H1 (cell line): ENCODE results near the gene TMPRSS9. TPM values are rescaled to one million over a fixed set of nuclear protein-coding genes. Genes with fewer than 3 reads are reported as not detected.

Experiments used
- CBX5 ChIP-seq: fragments of 300-800, 300-1000 bp; sonication (generic); IDR thresholded peaks from 2 replicates; pipeline ENCODE4 v1.7.1; 2016; ENCODE audit warnings: antibody characterized with exemption, low read length, low read depth
- CHD2 ChIP-seq: IDR thresholded peaks from 2 replicates; pipeline ENCODE4 v1.6.1; 2012; ENCODE audit warnings: low read length, improper control_type of control experiment
- KDM1A ChIP-seq: fragments of 200-600, 300-600 bp; sonication (generic); IDR thresholded peaks from 2 replicates; pipeline ENCODE4 v1.7.1; 2016; ENCODE audit warnings: mild to moderate bottlenecking, low read length, borderline replicate concordance
- SAP30 ChIP-seq: fragments of 300-600 bp; sonication (generic); IDR thresholded peaks from 2 replicates; pipeline ENCODE4 v1.7.1; 2012; ENCODE audit warnings: low read length, moderate library complexity, mild to moderate bottlenecking, inconsistent platforms; ENCODE audit not compliant: insufficient read depth, insufficient replicate concordance
- SRF ChIP-seq: IDR thresholded peaks from 2 replicates; pipeline ENCODE4 v1.6.1; 2011; ENCODE audit warnings: mild to moderate bottlenecking, low read depth, low read length, moderate library complexity
- TBP ChIP-seq: IDR thresholded peaks from 2 replicates; pipeline ENCODE4 v1.6.1; 2011; ENCODE audit warnings: low read depth, low read length, improper control_type of control experiment
- polyA plus RNA-seq, 7 experiments: library from polyadenylated mRNA; depleted of rRNA in 3 of 7; stranded (reverse) in 5 of 7; unstranded in 2 of 7; fragments of >200 nt in 5 of 7; fragments of 200-250 nt in 2 of 7; gene quantifications; 1 replicate in 5 of 7; 2 replicates in 1 of 7; 4 replicates in 1 of 7; pipeline versions ENCODE4 v1.2.1 to v1.2.3, GENCODE V29; 2011 to 2013; ENCODE audit warnings: missing spikeins in 2 of 7, mixed read lengths in 2 of 7
- total RNA-seq: library from RNA; stranded (reverse); fragmentation: NEBNext Ultra II Directional; extraction: Animal tissue kit (Norgen Biotek cat#: 25700); gene quantifications from 2 replicates; pipeline ENCODE4 v1.2.1, GENCODE V29; 2021

The TMPRSS9 gene
- total and polyA plus RNA-seq, 2 of the 8 experiments (the other 6 are each of a cell fraction or from before 2014, with no cell fraction given), result 0.15 to 0.19 TPM

DNA sequence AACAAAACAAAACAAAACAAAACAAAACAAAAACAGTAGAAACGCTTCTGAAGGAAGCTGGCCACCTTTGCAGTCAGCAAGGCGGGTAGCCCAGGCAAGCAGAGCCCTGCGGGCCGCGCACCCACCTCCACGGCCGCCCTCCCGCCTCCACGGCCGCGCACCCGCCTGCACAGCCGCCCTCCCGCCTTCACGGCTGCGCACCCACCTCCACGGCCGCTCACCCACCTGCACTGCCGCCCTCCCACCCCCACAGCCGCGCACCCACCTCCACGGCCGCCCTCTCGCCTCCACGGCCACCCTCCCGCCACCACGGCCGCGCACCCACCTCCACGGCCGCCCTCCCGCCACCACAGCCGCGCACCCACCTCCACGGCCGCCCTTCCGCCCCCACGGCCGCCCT is 76.3 kb downstream of the TMPRSS9 start (continued):
- TF ChIP-seq KDM1A, result no peak
- no peak for TF ChIP-seq CBX5
- no peak for TF ChIP-seq TBP
- TF ChIP-seq SAP30, result no peak
- TF ChIP-seq CHD2, result no peak
- no peak for TF ChIP-seq SRF
